ENCODE results near the gene PNMA3. TPM values are rescaled to one million over a fixed set of nuclear protein-coding genes. Genes with fewer than 3 reads are reported as not detected.
A peak's percentile ranks its signal among the peaks of the same experiment; 100 is the strongest.
"Not testable (repeated sequence)": the region's sequence is repeated elsewhere in the genome, so short reads cannot be mapped to it uniquely, and the experiment has no call there.

Gene PNMA3
- total RNA-seq, 4 donors from 2014 or later = 0.13 to 0.62 TPM; not detected in 2

DNA sequence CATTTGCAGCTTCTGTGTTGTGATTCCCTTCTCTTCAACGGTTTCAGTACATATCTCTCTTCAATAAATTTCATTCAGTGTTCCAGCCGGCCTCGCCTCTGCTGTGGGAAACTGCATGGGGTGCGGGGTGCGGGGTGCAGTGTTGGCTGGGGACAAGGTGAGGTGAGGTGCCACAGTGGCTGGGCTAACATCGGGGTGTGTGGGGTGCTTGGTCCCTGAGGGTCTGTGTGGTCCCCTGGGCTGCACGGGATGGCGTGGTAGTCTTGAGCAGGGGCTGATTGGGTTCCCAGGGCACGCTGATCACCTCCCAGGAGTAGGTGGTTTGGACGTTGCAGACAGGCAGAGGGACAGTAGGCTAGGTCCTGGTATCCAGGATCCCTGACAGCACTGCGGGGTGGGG, 18.7 kb downstream of the PNMA3 start:
- Histone ChIP-seq H3K27me3 (no peaks in the 10 kb centered on the region), H3K4me1 (no peaks in the 10 kb centered on the region), H3K4me3 (no peak overlapping the region), H3K36me3 (no peaks in the 10 kb centered on the region), H3K27ac (no peak overlapping the region), H3K9me3 (no peaks in the 10 kb centered on the region)
- TF ChIP-seq, protein P1, sequence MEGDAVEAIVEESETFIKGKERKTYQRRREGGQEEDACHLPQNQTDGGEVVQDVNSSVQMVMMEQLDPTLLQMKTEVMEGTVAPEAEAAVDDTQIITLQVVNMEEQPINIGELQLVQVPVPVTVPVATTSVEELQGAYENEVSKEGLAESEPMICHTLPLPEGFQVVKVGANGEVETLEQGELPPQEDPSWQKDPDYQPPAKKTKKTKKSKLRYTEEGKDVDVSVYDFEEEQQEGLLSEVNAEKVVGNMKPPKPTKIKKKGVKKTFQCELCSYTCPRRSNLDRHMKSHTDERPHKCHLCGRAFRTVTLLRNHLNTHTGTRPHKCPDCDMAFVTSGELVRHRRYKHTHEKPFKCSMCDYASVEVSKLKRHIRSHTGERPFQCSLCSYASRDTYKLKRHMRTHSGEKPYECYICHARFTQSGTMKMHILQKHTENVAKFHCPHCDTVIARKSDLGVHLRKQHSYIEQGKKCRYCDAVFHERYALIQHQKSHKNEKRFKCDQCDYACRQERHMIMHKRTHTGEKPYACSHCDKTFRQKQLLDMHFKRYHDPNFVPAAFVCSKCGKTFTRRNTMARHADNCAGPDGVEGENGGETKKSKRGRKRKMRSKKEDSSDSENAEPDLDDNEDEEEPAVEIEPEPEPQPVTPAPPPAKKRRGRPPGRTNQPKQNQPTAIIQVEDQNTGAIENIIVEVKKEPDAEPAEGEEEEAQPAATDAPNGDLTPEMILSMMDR (IDR thresholded peaks at IDR 0.05) = no peak
- TF ChIP-seq POLR2A (IDR thresholded peaks at IDR 0.05) (no peak), EP300 (IDR thresholded peaks at IDR 0.05) (no peak), POLR2AphosphoS5 (IDR thresholded peaks at IDR 0.05) (no peak)
- WGBS, 2 donors (ENCODE audit: low coverage in 1 of 2) = 33 to 73% methylated on average over 1 to 3 of the region's 11 CpGs
- ATAC-seq = no peak

DNA sequence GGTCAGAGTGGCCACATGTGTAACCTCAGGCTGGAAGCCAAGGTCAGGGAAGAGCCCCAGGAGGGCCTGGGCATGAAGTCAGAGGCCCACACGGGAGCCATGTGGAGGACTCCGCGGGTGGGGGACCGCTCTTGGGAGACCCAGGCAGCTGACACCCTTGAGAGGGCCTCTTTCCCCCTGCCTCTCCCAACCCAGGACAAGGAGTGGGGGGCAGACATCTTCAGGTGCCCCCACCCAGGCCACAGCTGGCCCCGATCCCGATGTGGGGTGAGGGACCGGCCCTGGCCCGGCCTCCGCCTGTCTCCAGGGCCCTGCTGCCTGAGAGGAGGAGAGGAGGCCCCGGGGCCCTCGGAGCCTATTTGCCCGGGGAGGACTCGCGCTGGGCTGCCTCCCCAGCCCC, 19.1 kb downstream of the PNMA3 start:
- Histone ChIP-seq H3K9me3 (no peaks in the 10 kb centered on the region), H3K4me1 (no peaks in the 10 kb centered on the region), H3K27ac (no peak overlapping the region), H3K27me3 (no peaks in the 10 kb centered on the region), H3K36me3 (no peaks in the 10 kb centered on the region), H3K4me3 (no peak overlapping the region)
- no peak for ATAC-seq
- WGBS, 2 donors (ENCODE audit: low coverage in 1 of 2) = no CpG with 5 or more reads among the region's 14 CpGs
- no peak for TF ChIP-seq POLR2AphosphoS5 (IDR thresholded peaks at IDR 0.05)
- TF ChIP-seq POLR2A (IDR thresholded peaks at IDR 0.05) = no peak
- no peak for TF ChIP-seq EP300 (IDR thresholded peaks at IDR 0.05)
- TF ChIP-seq, protein P1 (IDR thresholded peaks at IDR 0.05) = no peak

DNA sequence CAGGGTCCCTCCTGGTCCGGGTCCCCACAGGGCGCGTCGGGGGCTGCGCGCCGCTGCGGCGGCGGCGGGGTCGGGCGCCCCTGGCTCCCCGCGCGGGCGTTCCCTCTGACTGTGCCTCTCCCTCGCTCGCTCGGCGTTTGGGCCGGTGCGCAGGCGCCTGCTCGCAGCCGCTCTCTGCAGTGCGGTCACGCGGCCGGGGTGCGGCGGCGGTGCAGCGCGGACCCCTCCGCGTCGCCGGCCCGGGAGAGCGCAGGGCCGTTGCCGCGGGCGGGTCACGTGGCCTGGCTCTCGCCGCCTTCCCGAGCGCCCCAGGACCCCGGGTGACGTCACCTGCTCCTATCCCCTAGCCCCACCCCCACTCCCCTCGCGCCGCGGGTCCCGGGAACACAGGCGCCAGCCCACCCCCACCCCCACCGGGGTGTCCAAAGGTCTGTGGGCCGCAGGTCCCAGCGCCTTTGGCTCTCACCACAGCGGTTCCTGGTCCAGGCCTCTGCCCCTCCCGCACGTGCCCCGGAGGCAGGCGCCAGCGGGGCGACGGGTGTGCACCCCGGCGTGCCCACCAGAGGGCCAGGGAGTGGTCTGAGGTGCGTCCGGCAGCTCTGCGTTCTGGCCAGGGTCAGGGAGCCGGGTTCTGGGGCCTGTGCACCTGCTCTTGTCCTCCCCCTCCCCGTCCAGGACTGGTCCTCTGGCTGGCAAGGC, 21.3 kb downstream of the PNMA3 start:
- H3K27ac ChIP-seq, H3K36me3 ChIP-seq, H3K27me3 ChIP-seq, H3K4me1 ChIP-seq, H3K4me3 ChIP-seq, H3K9me3 ChIP-seq: not testable (repeated sequence)
- peak; percentile 62 for ATAC-seq
- whole genome bisulfite sequencing, 2 donors (ENCODE audit: low coverage in 1 of 2) = no CpG with 5 or more reads among the region's 76 CpGs

DNA sequence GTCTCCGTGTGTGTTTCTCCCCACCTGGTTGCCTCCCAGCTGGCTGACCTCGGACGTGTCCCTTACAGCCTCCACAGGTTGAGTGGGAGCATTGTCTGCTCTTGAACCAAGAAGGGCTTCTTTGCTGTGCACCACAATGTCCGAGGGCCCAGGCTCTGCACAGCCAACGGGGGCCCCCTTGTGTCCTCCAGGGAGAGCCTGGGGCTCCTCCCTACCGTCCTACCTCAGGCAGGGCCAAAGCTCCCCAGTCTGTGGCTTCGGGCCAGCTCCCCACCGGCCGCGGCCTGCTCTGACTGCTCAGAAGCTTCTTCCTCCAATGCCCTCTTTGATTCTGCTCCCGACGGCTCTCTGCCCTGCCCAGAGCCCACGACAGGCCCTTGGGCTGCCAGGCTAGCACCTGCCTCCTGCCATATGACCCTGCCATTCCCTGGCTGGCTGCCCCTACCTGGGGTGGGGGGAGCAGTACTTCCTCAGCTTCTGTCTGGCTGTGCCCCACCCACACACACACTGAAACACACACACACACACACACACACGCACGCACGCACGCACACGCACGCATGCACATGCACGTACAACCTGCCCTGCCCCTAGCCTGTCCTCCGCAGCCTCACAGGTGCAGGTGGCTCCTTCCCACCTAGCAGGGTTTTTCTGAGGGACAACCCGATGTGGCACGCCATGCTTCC, 27.1 kb downstream of the PNMA3 start:
- not testable (repeated sequence) for ATAC-seq, H3K9me3 ChIP-seq, H3K4me3 ChIP-seq, H3K27me3 ChIP-seq, H3K4me1 ChIP-seq, H3K36me3 ChIP-seq, H3K27ac ChIP-seq
- 61% methylated on average over 3 of the region's 23 CpGs; no CpG with 5 or more reads in 1 of the 2 donors for WGBS, 2 donors (ENCODE audit: low coverage in 1 of 2)

DNA sequence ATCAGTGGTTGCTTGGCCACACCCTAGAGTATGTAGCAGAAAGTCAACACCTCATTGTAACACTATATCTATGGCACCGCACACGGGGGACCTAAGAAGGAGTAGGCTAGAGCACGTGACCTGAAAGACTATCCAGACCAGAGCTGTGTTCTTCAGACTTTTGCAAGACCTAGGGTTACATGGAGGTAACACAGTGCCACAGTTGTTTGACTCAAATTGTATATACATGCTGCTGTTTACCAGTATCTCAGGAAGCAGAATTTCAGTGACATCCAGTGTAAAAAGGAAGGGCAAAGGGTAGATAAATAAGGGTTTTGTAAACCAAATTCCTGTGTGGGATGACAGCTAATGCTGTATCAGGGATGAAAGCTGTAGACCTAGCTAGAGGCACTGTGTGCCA, 46.1 kb downstream of the PNMA3 start:
- no peaks in the 10 kb centered on the region for H3K4me1 ChIP-seq
- H3K36me3 ChIP-seq = no peaks in the 10 kb centered on the region
- no peak overlapping the region for H3K27ac ChIP-seq
- no peak for ATAC-seq
- no peaks in the 10 kb centered on the region for H3K9me3 ChIP-seq
- no peak overlapping the region for H3K4me3 ChIP-seq
- TF ChIP-seq POLR2AphosphoS5 (IDR thresholded peaks at IDR 0.05) (no peak), POLR2A (IDR thresholded peaks at IDR 0.05) (no peak), EP300 (IDR thresholded peaks at IDR 0.05) (no peak)
- TF ChIP-seq, protein P1 (IDR thresholded peaks at IDR 0.05) = no peak
- no peaks in the 10 kb centered on the region for H3K27me3 ChIP-seq
- WGBS, 2 donors (ENCODE audit: low coverage in 1 of 2) = no CpG with 5 or more reads among the region's 3 CpGs

DNA sequence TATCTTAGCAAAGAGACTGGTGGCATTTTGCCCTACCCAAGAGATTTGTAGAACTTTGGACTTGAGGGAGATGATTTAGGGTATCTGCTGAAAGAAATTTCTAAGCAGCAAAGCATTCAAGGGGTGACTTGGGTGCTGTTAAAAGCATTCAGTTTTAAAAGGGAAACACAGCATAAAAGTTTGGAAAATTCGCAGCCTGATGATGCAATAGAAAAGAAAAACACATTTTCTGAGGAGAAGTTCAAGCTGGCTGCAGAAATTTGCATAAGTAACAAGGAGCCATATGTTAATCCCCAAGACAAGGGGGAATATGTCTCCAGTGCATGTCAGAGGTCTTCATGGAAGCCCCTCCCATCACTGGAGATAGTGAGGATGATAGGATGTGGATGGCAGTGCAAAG, 48.7 kb downstream of the PNMA3 start:
- WGBS, 2 donors (ENCODE audit: low coverage in 1 of 2) = 43 to 60% methylated on average over 1 of the region's 1 CpG
- H3K27ac ChIP-seq, H3K27me3 ChIP-seq, H3K9me3 ChIP-seq, H3K4me1 ChIP-seq, H3K4me3 ChIP-seq, ATAC-seq, H3K36me3 ChIP-seq: not testable (repeated sequence)

DNA sequence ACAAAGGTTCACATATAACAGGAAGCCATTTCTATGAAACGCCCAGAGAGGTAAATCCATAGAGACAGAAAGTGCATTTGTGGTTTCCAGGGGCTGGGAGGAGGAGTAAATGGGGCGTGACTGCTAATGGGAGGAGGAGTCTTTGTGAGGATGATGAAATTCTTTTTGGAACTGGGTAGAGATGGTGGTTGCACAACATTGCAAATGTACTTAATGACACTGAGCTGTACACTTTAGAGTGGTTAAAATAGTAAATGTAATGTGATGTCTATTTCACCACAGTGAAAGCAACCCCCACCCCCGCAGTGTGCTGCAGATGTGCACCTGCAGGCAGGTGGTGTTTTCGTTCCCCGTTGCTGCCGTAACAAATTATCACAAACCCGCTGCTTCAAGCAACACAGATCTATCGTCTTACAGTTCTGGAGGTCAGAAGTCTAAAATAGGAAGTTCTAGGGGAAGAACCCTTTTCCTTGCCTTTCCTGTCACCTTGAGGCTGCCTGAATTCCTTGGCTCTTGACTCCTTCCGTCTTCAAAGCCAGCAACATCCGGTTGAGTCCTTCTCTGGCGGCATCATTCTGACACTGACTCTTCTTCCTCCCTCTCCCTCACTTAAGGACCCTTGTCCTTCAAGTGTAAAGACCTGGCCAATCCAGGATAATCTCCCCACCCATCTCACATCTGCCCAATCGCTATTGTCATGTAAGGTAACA, 50.0 kb downstream of the PNMA3 start:
- 29% methylated on average over 1 of the region's 12 CpGs; no CpG with 5 or more reads in 1 of the 2 donors for WGBS, 2 donors (ENCODE audit: low coverage in 1 of 2)
- not testable (repeated sequence) for H3K4me1 ChIP-seq, H3K27ac ChIP-seq, H3K9me3 ChIP-seq, H3K36me3 ChIP-seq, ATAC-seq, H3K27me3 ChIP-seq, H3K4me3 ChIP-seq
